ENCODE results near the gene CCDC88A.

DNA sequence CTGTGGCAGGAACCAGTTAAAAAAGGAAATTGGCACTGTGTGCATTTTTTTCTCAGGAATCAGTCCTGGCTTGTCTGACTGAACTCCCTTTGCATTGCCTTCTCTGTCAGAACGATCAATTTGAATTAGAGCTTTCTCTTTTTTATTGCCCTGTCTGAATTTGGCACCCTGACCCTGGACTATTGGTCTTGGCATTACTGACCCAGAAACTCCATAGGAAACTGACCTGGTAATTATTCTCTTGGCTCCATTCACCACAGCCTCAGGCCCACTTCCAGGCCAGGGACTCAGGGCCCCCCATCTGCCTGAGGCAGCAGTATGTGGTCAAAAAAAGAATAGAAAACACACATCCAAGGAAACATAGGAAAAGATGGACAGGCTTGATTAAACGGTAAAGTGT, 32.0 kb upstream of the CCDC88A start:
- TF ChIP-seq, protein P1, sequence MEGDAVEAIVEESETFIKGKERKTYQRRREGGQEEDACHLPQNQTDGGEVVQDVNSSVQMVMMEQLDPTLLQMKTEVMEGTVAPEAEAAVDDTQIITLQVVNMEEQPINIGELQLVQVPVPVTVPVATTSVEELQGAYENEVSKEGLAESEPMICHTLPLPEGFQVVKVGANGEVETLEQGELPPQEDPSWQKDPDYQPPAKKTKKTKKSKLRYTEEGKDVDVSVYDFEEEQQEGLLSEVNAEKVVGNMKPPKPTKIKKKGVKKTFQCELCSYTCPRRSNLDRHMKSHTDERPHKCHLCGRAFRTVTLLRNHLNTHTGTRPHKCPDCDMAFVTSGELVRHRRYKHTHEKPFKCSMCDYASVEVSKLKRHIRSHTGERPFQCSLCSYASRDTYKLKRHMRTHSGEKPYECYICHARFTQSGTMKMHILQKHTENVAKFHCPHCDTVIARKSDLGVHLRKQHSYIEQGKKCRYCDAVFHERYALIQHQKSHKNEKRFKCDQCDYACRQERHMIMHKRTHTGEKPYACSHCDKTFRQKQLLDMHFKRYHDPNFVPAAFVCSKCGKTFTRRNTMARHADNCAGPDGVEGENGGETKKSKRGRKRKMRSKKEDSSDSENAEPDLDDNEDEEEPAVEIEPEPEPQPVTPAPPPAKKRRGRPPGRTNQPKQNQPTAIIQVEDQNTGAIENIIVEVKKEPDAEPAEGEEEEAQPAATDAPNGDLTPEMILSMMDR (IDR thresholded peaks at IDR 0.05) = no peak
- no peak for TF ChIP-seq POLR2A (IDR thresholded peaks at IDR 0.05)

Measured in adrenal gland (tissue), 5 donors.